Hepatocyte (in vitro differentiated cells): ENCODE results near the gene PTPRT. TPM values are rescaled to one million over a fixed set of nuclear protein-coding genes. Genes with fewer than 3 reads are reported as not detected.

Source experiments
- DNase-seq: peaks from one replicate; pipeline ENCODE4 v3.0.0-alpha.2; 2016; ENCODE audit warnings: low spot score
- H2AFZ ChIP-seq: fragments of 200-600 bp; sonication (generic); 2 replicates; pipeline ENCODE4 v1.6.0; 2016; ENCODE audit warnings: antibody characterized with exemption, mild to moderate bottlenecking
- H3K27ac ChIP-seq: fragments of 200-600 bp; sonication (generic); 2 replicates; pipeline ENCODE4 v1.5.1; 2016; ENCODE audit warnings: mild to moderate bottlenecking
- H3K27me3 ChIP-seq: fragments of 200-600 bp; sonication (generic); 2 replicates; pipeline ENCODE4 v1.6.1; 2016
- H3K36me3 ChIP-seq: fragments of 200-600 bp; sonication (generic); replicated peaks from 2 replicates; pipeline ENCODE4 v1.5.1; 2016; ENCODE audit warnings: low read depth; ENCODE audit not compliant: insufficient read depth
- H3K4me1 ChIP-seq: fragments of 200-600 bp; sonication (generic); 2 replicates; pipeline ENCODE4 v1.5.1; 2016; ENCODE audit warnings: mild to moderate bottlenecking, moderate library complexity; ENCODE audit not compliant: insufficient read depth
- H3K4me2 ChIP-seq: fragments of 200-600 bp; sonication (generic); 2 replicates; pipeline ENCODE4 v1.6.0; 2016
- H3K4me3 ChIP-seq: fragments of 200-600 bp; sonication (generic); 2 replicates; pipeline ENCODE4 v1.5.1; 2016; ENCODE audit warnings: mild to moderate bottlenecking
- H3K79me2 ChIP-seq: fragments of 200-600 bp; sonication (generic); 2 replicates; pipeline ENCODE4 v1.6.0; 2017; ENCODE audit warnings: mild to moderate bottlenecking
- H3K9me2 ChIP-seq: fragments of 200-600 bp; sonication (generic); replicated peaks from 2 replicates; pipeline ENCODE4 v1.6.0; 2017; ENCODE audit warnings: mild to moderate bottlenecking; ENCODE audit not compliant: insufficient read depth
- H3K9me3 ChIP-seq: fragments of 200-600 bp; sonication (generic); 2 replicates; pipeline ENCODE4 v1.5.1; 2016; ENCODE audit warnings: low read depth, mild to moderate bottlenecking
- H4K20me1 ChIP-seq: fragments of 200-600 bp; sonication (generic); 2 replicates; pipeline ENCODE4 v1.6.0; 2016; ENCODE audit warnings: mild to moderate bottlenecking; ENCODE audit not compliant: insufficient read depth, poor library complexity, severe bottlenecking
- CTCF ChIP-seq: fragments of 200-600 bp; sonication (generic); IDR thresholded peaks from 2 replicates; pipeline ENCODE4 v1.5.1; 2016; ENCODE audit warnings: antibody characterized with exemption, mild to moderate bottlenecking; ENCODE audit not compliant: poor library complexity
- EZH2 ChIP-seq: fragments of 200-600 bp; sonication (generic); IDR thresholded peaks from 2 replicates; pipeline ENCODE4 v1.6.1; 2016; ENCODE audit warnings: antibody characterized with exemption, mild to moderate bottlenecking, borderline replicate concordance
- EZH2phosphoT487 ChIP-seq: fragments of 200-600 bp; sonication (generic); IDR thresholded peaks from one replicate; pipeline ENCODE4 v1.6.1; 2018; ENCODE audit warnings: antibody characterized with exemption, mild to moderate bottlenecking, low read depth, moderate library complexity; ENCODE audit not compliant: unreplicated experiment, severe bottlenecking
- WGBS: methylation state at CpG from one replicate; pipeline ENCODE4 v1.1.6; 2016; ENCODE audit warnings: low lambda C conversion rate; ENCODE audit errors: missing lambda C conversion rate; 5-methylcytosine and 5-hydroxymethylcytosine counted together
- polyA plus RNA-seq: library from polyadenylated mRNA; unstranded; fragments of >200 nt; fragmentation: Nextera tagmentation; extraction: Ambion mirVana; gene quantifications from 2 replicates; pipeline ENCODE4 v1.2.1, GENCODE V29; 2016
- total RNA-seq: library from RNA; depleted of rRNA; stranded (reverse); fragments of >200 nt; gene quantifications from 2 replicates; pipeline ENCODE4 v1.2.3, GENCODE V29; 2014

Gene PTPRT
- total and polyA plus RNA-seq, 2 experiments from 2014 or later = 0.47 to 0.83 TPM

DNA sequence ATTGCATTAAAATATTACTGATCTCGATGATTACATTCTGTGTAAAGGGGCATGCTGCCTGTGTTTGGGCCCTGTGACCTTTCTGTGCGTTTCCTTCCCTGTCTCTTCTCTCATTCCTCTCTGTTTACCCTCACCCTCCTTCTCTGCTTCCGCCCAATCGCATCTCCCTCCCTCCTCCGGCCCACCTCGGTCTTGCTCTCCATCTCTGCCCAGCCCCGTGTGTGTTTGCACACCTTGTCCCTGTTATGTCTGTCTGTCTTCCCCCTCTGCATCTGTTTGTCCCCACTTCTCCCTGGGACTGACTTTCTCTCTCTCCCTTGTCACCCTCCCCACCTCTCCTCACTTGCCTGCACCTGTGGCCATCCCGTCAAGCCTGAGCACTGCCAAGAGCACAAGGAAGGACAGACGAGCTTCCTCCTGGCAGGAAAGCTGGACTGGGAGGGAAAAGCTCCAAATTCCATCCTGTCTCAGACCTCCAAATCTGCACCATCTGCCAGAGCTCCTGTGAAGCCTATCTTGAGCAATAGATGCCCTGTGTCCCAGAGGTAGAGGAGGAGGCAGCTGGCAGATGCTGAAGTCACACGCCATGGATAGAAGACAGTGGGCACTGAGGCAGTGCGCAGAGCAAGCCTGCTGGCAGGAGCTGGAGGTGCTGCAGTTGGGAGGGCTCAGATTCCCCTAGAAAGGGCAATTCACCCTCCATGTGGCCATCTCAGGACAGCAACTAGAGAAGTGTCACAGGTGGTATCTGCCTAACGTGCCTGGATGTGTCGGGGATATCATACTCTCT lies 172.3 kb downstream of the PTPRT start:
- Histone ChIP-seq H3K9me3 (no peaks in the 10 kb centered on the region), H3K4me3 (no peak overlapping the region), H3K36me3 (no peaks in the 10 kb centered on the region), H3K4me2 (no peak overlapping the region), H3K4me1 (no peaks in the 10 kb centered on the region), H3K27ac (no peak overlapping the region), H4K20me1 (no peaks in the 10 kb centered on the region), H3K79me2 (no peaks in the 10 kb centered on the region), H2AFZ (no peak overlapping the region), H3K27me3 (no peaks in the 10 kb centered on the region), H3K9me2 (no peaks in the 10 kb centered on the region)
- DNase-seq = no peak
- TF ChIP-seq EZH2 = no peak
- no peak for TF ChIP-seq CTCF
- TF ChIP-seq EZH2phosphoT487 = no peak
- WGBS = 71% methylated on average over 13 of the region's 13 CpGs

DNA sequence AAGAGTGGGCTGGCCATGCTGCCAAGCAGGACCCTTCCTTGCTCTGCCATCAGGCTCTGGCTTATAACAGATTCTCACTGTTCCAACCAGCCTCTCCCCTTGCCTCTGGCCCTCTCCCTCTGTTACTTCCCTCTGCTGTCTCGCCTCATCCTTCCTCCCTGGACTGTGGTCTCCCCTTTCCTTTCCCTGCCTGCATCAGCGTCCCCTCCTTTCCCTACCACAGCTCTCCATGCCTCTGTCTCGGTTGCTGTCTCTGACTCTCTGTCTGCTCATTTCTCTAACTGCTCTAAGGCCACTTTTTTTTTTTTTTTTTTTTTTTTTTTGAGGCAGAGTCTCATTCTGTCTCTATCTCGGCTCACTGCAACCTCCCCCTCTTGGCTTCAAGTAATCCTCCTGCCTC lies 173.4 kb downstream of the PTPRT start:
- Histone ChIP-seq H3K27ac (no peak overlapping the region), H3K9me2 (no peaks in the 10 kb centered on the region), H3K9me3 (no peaks in the 10 kb centered on the region), H2AFZ (no peak overlapping the region), H3K36me3 (no peaks in the 10 kb centered on the region), H4K20me1 (no peaks in the 10 kb centered on the region), H3K79me2 (no peaks in the 10 kb centered on the region), H3K4me3 (no peak overlapping the region), H3K4me1 (no peaks in the 10 kb centered on the region), H3K27me3 (no peaks in the 10 kb centered on the region), H3K4me2 (no peak overlapping the region)
- no peak for DNase-seq
- no peak for TF ChIP-seq EZH2phosphoT487
- no peak for TF ChIP-seq CTCF
- no peak for TF ChIP-seq EZH2
- WGBS = 88% methylated on average over 4 of the region's 4 CpGs

GRCh38 chr20:43015566-43015965 lies 174.1 kb downstream of the PTPRT start:
- Histone ChIP-seq H3K9me3 (no peaks in the 10 kb centered on the region), H3K4me1 (no peaks in the 10 kb centered on the region), H3K4me3 (no peak overlapping the region), H3K79me2 (no peaks in the 10 kb centered on the region), H3K27ac (no peak overlapping the region), H3K27me3 (no peaks in the 10 kb centered on the region), H4K20me1 (no peaks in the 10 kb centered on the region), H2AFZ (no peak overlapping the region), H3K4me2 (no peak overlapping the region), H3K36me3 (no peaks in the 10 kb centered on the region), H3K9me2 (no peaks in the 10 kb centered on the region)
- 95% methylated on average over 1 of the region's 1 CpG for WGBS
- no peak for DNase-seq
- TF ChIP-seq EZH2phosphoT487 (no peak), CTCF (no peak), EZH2 (no peak)

- H3K9me3 ChIP-seq = no peaks in the 10 kb centered on the region
- H2AFZ ChIP-seq = no peak overlapping the region
- H4K20me1 ChIP-seq = no peaks in the 10 kb centered on the region
- no peaks in the 10 kb centered on the region for H3K27me3 ChIP-seq
- WGBS = 80% methylated on average over 6 of the region's 6 CpGs
- TF ChIP-seq EZH2 (no peak), CTCF (no peak), EZH2phosphoT487 (no peak)
- no peak overlapping the region for H3K4me3 ChIP-seq
- H3K36me3 ChIP-seq = no peaks in the 10 kb centered on the region
- H3K79me2 ChIP-seq = no peaks in the 10 kb centered on the region
- no peak overlapping the region for H3K27ac ChIP-seq
- no peaks in the 10 kb centered on the region for H3K9me2 ChIP-seq
- DNase-seq = no peak
- H3K4me2 ChIP-seq = no peak overlapping the region
- H3K4me1 ChIP-seq = no peaks in the 10 kb centered on the region
Observed at GRCh38 chr20:43014206-43014605, 175.5 kb downstream of the PTPRT start.
